HepG2 (cell line): ENCODE measurements around the gene KIF22. TPM values are rescaled to one million over a fixed set of nuclear protein-coding genes. Genes with fewer than 3 reads are reported as not detected.

Experiments
- FOXJ3 ChIP-seq: sonication (generic); formaldehyde crosslinking; IDR thresholded peaks from 2 replicates; pipeline ENCODE4 v1.4.0; 2020; ENCODE audit warnings: missing genetic modification reagents, mild to moderate bottlenecking, borderline replicate concordance
- FOXO4 ChIP-seq: sonication (generic); formaldehyde crosslinking; conservative IDR thresholded peaks from 2 replicates; pipeline ENCODE4 v1.8.1; 2023; ENCODE audit warnings: missing genetic modification reagents
- GTF2F1 ChIP-seq: fragments of 150-350 bp; IDR thresholded peaks from 2 replicates; pipeline ENCODE4 v1.6.1; 2014; ENCODE audit warnings: low read length
- HNF4G ChIP-seq, 2 experiments: sonication (generic) in 1 of 2; formaldehyde crosslinking in 1 of 2; IDR thresholded peaks; 2 replicates each; pipeline versions ENCODE4 v1.4.0 to v1.6.1; 2011 to 2020; ENCODE audit warnings: borderline replicate concordance in 2 of 2, low read depth in 2 of 2, mild to moderate bottlenecking in 2 of 2, low read length in 1 of 2, missing genetic modification reagents in 1 of 2, moderate library complexity in 1 of 2
- HNRNPK ChIP-seq: fragments of 200-400 bp; formaldehyde crosslinking; IDR thresholded peaks from 2 replicates; pipeline ENCODE4 v1.6.1; 2018; ENCODE audit warnings: low read length, low read depth, moderate library complexity, mild to moderate bottlenecking; ENCODE audit not compliant: poor library complexity, severe bottlenecking
- MAX ChIP-seq: IDR thresholded peaks from 2 replicates; pipeline ENCODE4 v1.6.1; 2012; ENCODE audit warnings: inconsistent platforms
- MBD4 ChIP-seq: IDR thresholded peaks from 2 replicates; pipeline ENCODE4 v1.6.1; 2012; ENCODE audit warnings: low read length, inconsistent platforms, borderline replicate concordance
- NFIB ChIP-seq: sonication (generic); formaldehyde crosslinking; IDR thresholded peaks from 2 replicates; pipeline ENCODE4 v1.9.0; 2021; ENCODE audit warnings: missing genetic modification reagents, mild to moderate bottlenecking, borderline replicate concordance
- NFRKB ChIP-seq: fragments of 450-650 bp; IDR thresholded peaks from 2 replicates; pipeline ENCODE4 v1.6.1; 2017
- NR2F1 ChIP-seq, 2 experiments: fragments of 450-650 bp in 1 of 2; formaldehyde crosslinking in 1 of 2; IDR thresholded peaks; 2 replicates each; pipeline versions ENCODE4 v1.5.0 to v1.6.1; 2016 to 2020; ENCODE audit warnings: mild to moderate bottlenecking in 1 of 2, missing compliant biosample characterization in 1 of 2, missing genetic modification reagents in 1 of 2, moderate library complexity in 1 of 2
- NRL ChIP-seq: sonication (generic); formaldehyde crosslinking; IDR thresholded peaks from 2 replicates; pipeline ENCODE4 v1.5.0; 2020; ENCODE audit warnings: missing genetic modification reagents, mild to moderate bottlenecking, moderate library complexity, borderline replicate concordance
- PHB2 ChIP-seq: fragments of 450-650 bp; IDR thresholded peaks from 2 replicates; pipeline ENCODE4 v1.6.1; 2018; ENCODE audit not compliant: partially characterized antibody
- PPARG ChIP-seq: conservative IDR thresholded peaks from 2 replicates; pipeline ENCODE4 v1.6.1; 2016; ENCODE audit warnings: missing biosample characterization, missing genetic modification reagents
- SOX13 ChIP-seq, 3 experiments: fragments of 450-650 bp in 1 of 3; sonication (generic) in 1 of 3; formaldehyde crosslinking in 1 of 3; IDR thresholded peaks in 2 of 3; conservative IDR thresholded peaks in 1 of 3; 2 replicates each; pipeline versions ENCODE4 v1.5.0 to v1.6.1; 2016 to 2020; ENCODE audit warnings: antibody characterized with exemption in 1 of 3, mild to moderate bottlenecking in 1 of 3, missing compliant biosample characterization in 1 of 3, missing genetic modification reagents in 1 of 3, moderate library complexity in 1 of 3
- TBX2 ChIP-seq: sonication (generic); formaldehyde crosslinking; IDR thresholded peaks from 2 replicates; pipeline ENCODE4 v1.5.0; 2020; ENCODE audit warnings: missing genetic modification reagents, mild to moderate bottlenecking, borderline replicate concordance
- THAP11 ChIP-seq: IDR thresholded peaks from 2 replicates; pipeline ENCODE4 v1.6.1; 2016; ENCODE audit warnings: missing biosample characterization, missing genetic modification reagents
- ZBTB7B ChIP-seq: sonication (generic); formaldehyde crosslinking; IDR thresholded peaks from 2 replicates; pipeline ENCODE4 v1.4.0; 2020; ENCODE audit warnings: missing genetic modification reagents
- ZFP36L1 ChIP-seq: sonication (generic); formaldehyde crosslinking; IDR thresholded peaks from 2 replicates; pipeline ENCODE4 v1.8.0; 2022; ENCODE audit warnings: mild to moderate bottlenecking, missing genetic modification reagents, moderate library complexity
- ZNF101 ChIP-seq: sonication (generic); formaldehyde crosslinking; IDR thresholded peaks from 2 replicates; pipeline ENCODE4 v1.4.0; 2020; ENCODE audit warnings: mild to moderate bottlenecking, low read depth, missing genetic modification reagents, borderline replicate concordance
- ZNF121 ChIP-seq: sonication (generic); formaldehyde crosslinking; IDR thresholded peaks from 2 replicates; pipeline ENCODE4 v1.5.0; 2020; ENCODE audit warnings: mild to moderate bottlenecking, missing genetic modification reagents
- ZNF441 ChIP-seq: sonication (generic); formaldehyde crosslinking; IDR thresholded peaks from 2 replicates; pipeline ENCODE4 v1.7.0; 2021; ENCODE audit warnings: missing genetic modification reagents, borderline replicate concordance
- ZNF446 ChIP-seq: sonication (generic); formaldehyde crosslinking; IDR thresholded peaks from 2 replicates; pipeline ENCODE4 v1.5.0; 2020; ENCODE audit warnings: mild to moderate bottlenecking, missing genetic modification reagents
- ZNF597 ChIP-seq: sonication (generic); formaldehyde crosslinking; IDR thresholded peaks from 2 replicates; pipeline ENCODE4 v1.5.0; 2020; ENCODE audit warnings: missing genetic modification reagents
- ZNF782 ChIP-seq: sonication (generic); formaldehyde crosslinking; IDR thresholded peaks from 2 replicates; pipeline ENCODE4 v1.4.0; 2020; ENCODE audit warnings: missing genetic modification reagents, mild to moderate bottlenecking, borderline replicate concordance
- ZNF788 ChIP-seq: sonication (generic); formaldehyde crosslinking; IDR thresholded peaks from 2 replicates; pipeline ENCODE4 v1.5.0; 2020; ENCODE audit warnings: mild to moderate bottlenecking, missing genetic modification reagents, borderline replicate concordance
- ZSCAN30 ChIP-seq: sonication (generic); formaldehyde crosslinking; IDR thresholded peaks from 2 replicates; pipeline ENCODE4 v1.5.0; 2020; ENCODE audit warnings: mild to moderate bottlenecking, missing genetic modification reagents
- polyA plus RNA-seq, 8 experiments: library from polyadenylated mRNA; depleted of rRNA in 3 of 8; stranded (reverse) in 7 of 8; unstranded in 1 of 8; fragments of >200 nt; fragmentation: Illumina TruSeq in 4 of 8; extraction: Trizol in 4 of 8; gene quantifications; 2 replicates each; pipeline versions ENCODE4 v1.2.1 to v1.2.3, GENCODE V29; 2011 to 2016; ENCODE audit warnings: low read depth in 4 of 8, missing spikeins in 1 of 8, mixed read lengths in 1 of 8; ENCODE audit not compliant: insufficient read depth in 1 of 8
- total RNA-seq, 5 experiments: library from RNA; depleted of rRNA; stranded (reverse); fragments of >200 nt; fragmentation: Illumina TruSeq; extraction: Trizol; gene quantifications; 2 replicates each; pipeline ENCODE4 v1.2.3, GENCODE V29; 2016; ENCODE audit warnings: low read depth in 1 of 5

The KIF22 gene
- total and polyA plus RNA-seq, 2 of the 13 experiments (the other 11 are each of a cell fraction or from before 2014, with no cell fraction given), result 95.8 to 118 TPM

- TF ChIP-seq ZNF788 (peak; percentile 74; the same call in 1 of the 2 replicates), ZFP36L1 (CRISPR knock-in tag) (no peak), ZSCAN30 (CRISPR knock-in tag) (no peak), PHB2 (no peak), NRL (CRISPR knock-in tag) (no peak), ZNF441 (CRISPR knock-in tag) (0 out of 2 replicates have a peak, but pooled peaks have one; percentile 47), TBX2 (CRISPR knock-in tag) (peak; percentile 48; the same call in 1 of the 2 replicates), MBD4 (no peak), NFRKB (no peak), FOXO4 (CRISPR knock-in tag) (no peak), ZBTB7B (CRISPR knock-in tag) (peak; percentile 33; the same call in 1 of the 2 replicates), NR2F1 (CRISPR knock-in tag; IDR thresholded peaks at IDR 0.05) (0 out of 4 replicates have a peak, but pooled peaks of 1 of the 2 experiments have one; percentile 29), GTF2F1 (no peak), PPARG (peak; percentile 92), ZNF597 (CRISPR knock-in tag) (no peak), NFIB (CRISPR knock-in tag) (no peak), HNF4G (IDR thresholded peaks at IDR 0.05; ENCODE audit: borderline replicate concordance, low read depth, low read length) (peak; percentile 93), HNF4G (CRISPR knock-in tag; IDR thresholded peaks at IDR 0.05; ENCODE audit: borderline replicate concordance, low read depth) (peak; percentile 63; the same call in 1 of the 2 replicates), ZNF446 (no peak), HNRNPK (no peak), FOXJ3 (CRISPR knock-in tag) (peak; percentile 81; the same call in 1 of the 2 replicates), ZNF782 (CRISPR knock-in tag) (no peak), THAP11 (CRISPR knock-in tag) (0 out of 2 replicates have a peak, but pooled peaks have one; percentile 38), MAX (0 out of 2 replicates have a peak, but pooled peaks have one; percentile 29), ZNF121 (CRISPR knock-in tag) (no peak), ZNF101 (CRISPR knock-in tag) (no peak), SOX13 (IDR thresholded peaks at IDR 0.05) (no peak), SOX13 (CRISPR knock-in tag; conservative IDR thresholded peaks at IDR 0.05 in 1 of 2, IDR thresholded peaks at IDR 0.05 in 1 of 2) (peak in 1 of 2 experiments; percentile 68; a peak in 1 of 4 replicates)
These were observed 32.5 kb upstream of the KIF22 start (continued) for GRCh38 chr16:29757950-29758466.
